GM12878 (cell line): Measurements from ENCODE around the gene OR2AG1. TPM values are rescaled to one million over a fixed set of nuclear protein-coding genes. Genes with fewer than 3 reads are reported as not detected.

ENCODE experiments used
- ATF7 ChIP-seq: fragments of 450-650 bp; IDR thresholded peaks from 2 replicates; pipeline ENCODE4 v1.6.1; 2016; ENCODE audit warnings: low read depth, mild to moderate bottlenecking
- BRCA1 ChIP-seq: IDR thresholded peaks from 2 replicates; pipeline ENCODE4 v1.6.1; 2011; ENCODE audit warnings: low read depth, low read length, improper control_type of control experiment
- EGR1 ChIP-seq, 2 experiments: IDR thresholded peaks; 1 replicate in 1 of 2; 2 replicates in 1 of 2; pipeline ENCODE4 v1.6.1; 2011 to 2012; ENCODE audit warnings: low read depth in 2 of 2, low read length in 2 of 2, borderline replicate concordance in 1 of 2, mild to moderate bottlenecking in 1 of 2, moderate library complexity in 1 of 2
- ETV6 ChIP-seq, 2 experiments: fragments of 450-650 bp in 1 of 2; IDR thresholded peaks in 1 of 2; conservative IDR thresholded peaks in 1 of 2; 2 replicates each; pipeline ENCODE4 v1.6.1; 2014; ENCODE audit warnings: antibody characterized with exemption in 1 of 2, borderline replicate concordance in 1 of 2, low read depth in 1 of 2, mild to moderate bottlenecking in 1 of 2, moderate library complexity in 1 of 2
- JUND ChIP-seq: IDR thresholded peaks from 2 replicates; pipeline ENCODE4 v1.6.1; 2012; ENCODE audit warnings: low read depth, mild to moderate bottlenecking, low read length, improper control_type of control experiment, moderate library complexity
- MEF2A ChIP-seq: IDR thresholded peaks from 2 replicates; pipeline ENCODE4 v1.6.1; 2011; ENCODE audit warnings: low read depth, mild to moderate bottlenecking, low read length, moderate library complexity; ENCODE audit not compliant: insufficient read depth
- RELB ChIP-seq: fragments of 450-650 bp; IDR thresholded peaks from 2 replicates; pipeline ENCODE4 v1.6.1; 2017; ENCODE audit warnings: low read depth, mild to moderate bottlenecking, moderate library complexity
- SMAD1 ChIP-seq: fragments of 450-650 bp; IDR thresholded peaks from 2 replicates; pipeline ENCODE4 v1.6.1; 2018; ENCODE audit warnings: mild to moderate bottlenecking, low read depth; ENCODE audit not compliant: partially characterized antibody
- SPI1 ChIP-seq: IDR thresholded peaks from 2 replicates; pipeline ENCODE4 v1.6.1; 2011; ENCODE audit warnings: low read depth, mild to moderate bottlenecking, low read length, moderate library complexity, borderline replicate concordance; ENCODE audit not compliant: insufficient read depth
- SRF ChIP-seq, 2 experiments: IDR thresholded peaks; 2 replicates each; pipeline ENCODE4 v1.6.1; 2011; ENCODE audit warnings: low read depth in 2 of 2, low read length in 2 of 2, mild to moderate bottlenecking in 1 of 2, moderate library complexity in 1 of 2
- SUPT20H ChIP-seq: IDR thresholded peaks from 2 replicates; pipeline ENCODE4 v1.6.1; 2011; ENCODE audit warnings: low read depth, mild to moderate bottlenecking, low read length, moderate library complexity, borderline replicate concordance; ENCODE audit not compliant: control insufficient read depth
- TARDBP ChIP-seq: IDR thresholded peaks from 2 replicates; pipeline ENCODE4 v1.6.1; 2016; ENCODE audit warnings: borderline replicate concordance
- ZBTB40 ChIP-seq: fragments of 450-650 bp; IDR thresholded peaks from 2 replicates; pipeline ENCODE4 v1.6.1; 2016; ENCODE audit warnings: mild to moderate bottlenecking, moderate library complexity, borderline replicate concordance
- polyA plus RNA-seq, 11 experiments: library from polyadenylated mRNA; depleted of rRNA in 4 of 11; unstranded in 6 of 11; stranded (reverse) in 5 of 11; fragments of >200 nt; fragmentation: Nextera tagmentation in 4 of 11; fragmentation: Illumina TruSeq in 1 of 11; extraction: Ambion mirVana in 4 of 11; extraction: Trizol in 1 of 11; gene quantifications; 1 replicate in 1 of 11; 2 replicates in 10 of 11; pipeline versions ENCODE4 v1.2.1 to v1.2.3, GENCODE V29; 2011 to 2016; ENCODE audit warnings: inconsistent platforms in 2 of 11, missing spikeins in 2 of 11, low read depth in 1 of 11
- total RNA-seq, 4 experiments: library from RNA; depleted of rRNA in 3 of 4; stranded (reverse); fragments of >200 nt in 3 of 4; fragmentation: Illumina TruSeq in 1 of 4; extraction: Trizol in 1 of 4; gene quantifications; 2 replicates each; pipeline versions ENCODE4 v1.2.1 to v1.2.3, GENCODE V29; 2013 to 2021

Gene OR2AG1
- total and polyA plus RNA-seq, 10 of the 15 experiments (the other 5 are each of a cell fraction or from before 2014, with no cell fraction given) = not detected

- no peak for TF ChIP-seq SUPT20H
- TF ChIP-seq EGR1 (IDR thresholded peaks at IDR 0.05; ENCODE audit: borderline replicate concordance in 1 of 2, low read depth in 2 of 2, low read length in 2 of 2) = no peak
- no peak for TF ChIP-seq JUND
- TF ChIP-seq SPI1 = no peak
- no peak for TF ChIP-seq ATF7
- no peak for TF ChIP-seq SRF (IDR thresholded peaks at IDR 0.05; ENCODE audit: low read depth in 2 of 2, low read length in 2 of 2)
- TF ChIP-seq ETV6 (conservative IDR thresholded peaks at IDR 0.05 in 1 of 2, IDR thresholded peaks at IDR 0.05 in 1 of 2; ENCODE audit: borderline replicate concordance in 1 of 2, low read depth in 1 of 2) = no peak
- no peak for TF ChIP-seq SMAD1
- no peak for TF ChIP-seq ZBTB40
- TF ChIP-seq MEF2A = no peak
- no peak for TF ChIP-seq TARDBP
- TF ChIP-seq BRCA1 = no peak
- peak; percentile 60; the same call in 1 of the 2 replicates for TF ChIP-seq RELB
- TF ChIP-seq, all 136 proteins: peak for 11
These were observed 40.6 kb upstream of the OR2AG1 start (continued) for GRCh38 chr11:6742260-6742659.
